Astrocyte (in vitro differentiated cells and primary cell): ENCODE results near the gene PLA2G1B. TPM values are rescaled to one million over a fixed set of nuclear protein-coding genes. Genes with fewer than 3 reads are reported as not detected.
A peak's percentile ranks its signal among the peaks of the same experiment; 100 is the strongest.

Experiments used
- DNase-seq: peaks from one replicate; pipeline ENCODE4 v3.0.0-alpha.2; 2010; ENCODE audit warnings: low read depth
- FAIRE-seq: peaks from 2 replicates; lab custom pipeline; 2011; peaks lifted over from hg19 to GRCh38; lab: Jason Lieb, UNC
- H2AFZ ChIP-seq: 2 replicates; pipeline ENCODE4 v1.6.0; 2012; ENCODE audit warnings: low read depth, low read length, inconsistent platforms
- H3K27ac ChIP-seq: 2 replicates; pipeline ENCODE4 v1.5.1; 2011; ENCODE audit warnings: low read depth, low read length, inconsistent platforms
- H3K27me3 ChIP-seq: 2 replicates; pipeline ENCODE4 v1.6.0; 2011; ENCODE audit warnings: low read length, inconsistent platforms; ENCODE audit not compliant: insufficient read depth
- H3K36me3 ChIP-seq: 2 replicates; pipeline ENCODE4 v1.5.1; 2011; ENCODE audit warnings: low read length, inconsistent platforms; ENCODE audit not compliant: insufficient read depth
- H3K4me1 ChIP-seq: 2 replicates; pipeline ENCODE4 v1.5.1; 2011; ENCODE audit warnings: low read length, inconsistent platforms; ENCODE audit not compliant: insufficient read depth
- H3K4me2 ChIP-seq: 2 replicates; pipeline ENCODE4 v1.6.0; 2012; ENCODE audit warnings: low read length, inconsistent platforms
- H3K4me3 ChIP-seq: 2 replicates; pipeline ENCODE4 v1.5.1; 2011; ENCODE audit warnings: low read depth, mild to moderate bottlenecking, low read length, inconsistent platforms; ENCODE audit not compliant: insufficient read depth
- H3K79me2 ChIP-seq: 2 replicates; pipeline ENCODE4 v1.6.0; 2012; ENCODE audit warnings: mild to moderate bottlenecking, low read length, inconsistent platforms; ENCODE audit not compliant: insufficient read depth
- H3K9ac ChIP-seq: 2 replicates; pipeline ENCODE4 v1.6.0; 2012; ENCODE audit warnings: mild to moderate bottlenecking, low read length, inconsistent platforms
- H3K9me3 ChIP-seq: 2 replicates; pipeline ENCODE4 v1.5.1; 2012; ENCODE audit warnings: low read depth, mild to moderate bottlenecking, low read length, inconsistent platforms; ENCODE audit not compliant: insufficient read depth
- H4K20me1 ChIP-seq: 2 replicates; pipeline ENCODE4 v1.6.0; 2012; ENCODE audit warnings: low read length, inconsistent platforms; ENCODE audit not compliant: insufficient read depth
- H3K27ac Mint-ChIP-seq: one replicate; pipeline ENCODE4 v1.8.0; 2021; ENCODE audit warnings: mild to moderate bottlenecking, mixed read lengths; ENCODE audit not compliant: unreplicated experiment
- H3K27me3 Mint-ChIP-seq: one replicate; pipeline ENCODE4 v1.8.0; 2021; ENCODE audit warnings: low read depth, mixed read lengths; ENCODE audit not compliant: unreplicated experiment
- H3K36me3 Mint-ChIP-seq: one replicate; pipeline ENCODE4 v1.8.0; 2021; ENCODE audit warnings: low read depth, mixed read lengths; ENCODE audit not compliant: unreplicated experiment
- H3K4me1 Mint-ChIP-seq: one replicate; pipeline ENCODE4 v1.8.0; 2021; ENCODE audit warnings: low read depth, mixed read lengths; ENCODE audit not compliant: unreplicated experiment
- H3K4me3 Mint-ChIP-seq: one replicate; pipeline ENCODE4 v1.8.0; 2021; ENCODE audit warnings: mild to moderate bottlenecking, moderate library complexity, mixed read lengths; ENCODE audit not compliant: unreplicated experiment
- H3K9me3 Mint-ChIP-seq: one replicate; pipeline ENCODE4 v1.8.0; 2021; ENCODE audit warnings: mild to moderate bottlenecking, mixed read lengths; ENCODE audit not compliant: unreplicated experiment
- EZH2 ChIP-seq: IDR thresholded peaks from 2 replicates; pipeline ENCODE4 v1.6.1; 2012; ENCODE audit warnings: mild to moderate bottlenecking, low read length, inconsistent platforms; ENCODE audit not compliant: insufficient read depth
- total RNA-seq: library from RNA; stranded (reverse); gene quantifications from 2 replicates; pipeline ENCODE4 v1.2.1, GENCODE V29; 2021
- TF ChIP-seq, protein P1 (sequence below): IDR thresholded peaks from 2 replicates; pipeline ENCODE4 v1.5.1; 2011; ENCODE audit warnings: low read depth, mild to moderate bottlenecking, inconsistent platforms, low read length, moderate library complexity; ENCODE audit not compliant: insufficient read depth

Gene PLA2G1B
- total RNA-seq, 1 donor from 2014 or later, result not detected

- FAIRE-seq (no peak), DNase-seq (no peak)
- Mint-ChIP-seq H3K27me3 (peaks cover 28% of the 10 kb centered on the region), H3K4me1 (peaks cover 16% of the 10 kb centered on the region), H3K27ac (peak overlapping the region; percentile 81), H3K36me3 (peaks cover 18% of the 10 kb centered on the region), H3K9me3 (no peaks in the 10 kb centered on the region), H3K4me3 (peak overlapping the region; percentile 86)
- TF ChIP-seq, protein P1, sequence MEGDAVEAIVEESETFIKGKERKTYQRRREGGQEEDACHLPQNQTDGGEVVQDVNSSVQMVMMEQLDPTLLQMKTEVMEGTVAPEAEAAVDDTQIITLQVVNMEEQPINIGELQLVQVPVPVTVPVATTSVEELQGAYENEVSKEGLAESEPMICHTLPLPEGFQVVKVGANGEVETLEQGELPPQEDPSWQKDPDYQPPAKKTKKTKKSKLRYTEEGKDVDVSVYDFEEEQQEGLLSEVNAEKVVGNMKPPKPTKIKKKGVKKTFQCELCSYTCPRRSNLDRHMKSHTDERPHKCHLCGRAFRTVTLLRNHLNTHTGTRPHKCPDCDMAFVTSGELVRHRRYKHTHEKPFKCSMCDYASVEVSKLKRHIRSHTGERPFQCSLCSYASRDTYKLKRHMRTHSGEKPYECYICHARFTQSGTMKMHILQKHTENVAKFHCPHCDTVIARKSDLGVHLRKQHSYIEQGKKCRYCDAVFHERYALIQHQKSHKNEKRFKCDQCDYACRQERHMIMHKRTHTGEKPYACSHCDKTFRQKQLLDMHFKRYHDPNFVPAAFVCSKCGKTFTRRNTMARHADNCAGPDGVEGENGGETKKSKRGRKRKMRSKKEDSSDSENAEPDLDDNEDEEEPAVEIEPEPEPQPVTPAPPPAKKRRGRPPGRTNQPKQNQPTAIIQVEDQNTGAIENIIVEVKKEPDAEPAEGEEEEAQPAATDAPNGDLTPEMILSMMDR, result no peak
- no peak for TF ChIP-seq EZH2
- peaks cover 6% of the 10 kb centered on the region for H3K79me2 ChIP-seq
- H3K9ac ChIP-seq, result no peak overlapping the region
- no peak overlapping the region for H2AFZ ChIP-seq
- no peaks in the 10 kb centered on the region for H3K36me3 ChIP-seq
- H3K4me2 ChIP-seq, result peak overlapping the region; percentile 82
- H3K27me3 ChIP-seq, result peaks cover 35% of the 10 kb centered on the region
- H4K20me1 ChIP-seq, result peaks cover 16% of the 10 kb centered on the region
- peaks cover 15% of the 10 kb centered on the region for H3K4me1 ChIP-seq
- H3K4me3 ChIP-seq, result no peak overlapping the region
- H3K9me3 ChIP-seq, result no peaks in the 10 kb centered on the region
- no peak overlapping the region for H3K27ac ChIP-seq
These were observed 39.3 kb upstream of the PLA2G1B start for GRCh38 chr12:120366845-120367232.

GRCh38 chr12:120366341-120366705, 38.7 kb upstream of the PLA2G1B start:
- H3K27ac ChIP-seq, result no peak overlapping the region
- H3K36me3 Mint-ChIP-seq, result peaks cover 18% of the 10 kb centered on the region
- H4K20me1 ChIP-seq, result peaks cover 16% of the 10 kb centered on the region
- H3K79me2 ChIP-seq, result peaks cover 6% of the 10 kb centered on the region
- H3K27me3 ChIP-seq, result peaks cover 31% of the 10 kb centered on the region
- DNase-seq (no peak), FAIRE-seq (no peak)
- no peaks in the 10 kb centered on the region for H3K9me3 Mint-ChIP-seq
- peaks cover 16% of the 10 kb centered on the region for H3K4me1 ChIP-seq
- peak overlapping the region; percentile 57 for H3K4me3 Mint-ChIP-seq
- H3K9ac ChIP-seq, result no peak overlapping the region
- no peaks in the 10 kb centered on the region for H3K36me3 ChIP-seq
- TF ChIP-seq, protein P1, result no peak
- TF ChIP-seq EZH2, result no peak
- H3K27me3 Mint-ChIP-seq, result peaks cover 22% of the 10 kb centered on the region
- H3K4me1 Mint-ChIP-seq, result peaks cover 16% of the 10 kb centered on the region
- H3K9me3 ChIP-seq, result no peaks in the 10 kb centered on the region
- H3K4me3 ChIP-seq, result no peak overlapping the region
- no peak overlapping the region for H2AFZ ChIP-seq
- no peak overlapping the region for H3K4me2 ChIP-seq
- peak overlapping the region; percentile 81 for H3K27ac Mint-ChIP-seq

- H3K79me2 ChIP-seq, result peaks cover 6% of the 10 kb centered on the region
These were observed 38.2 kb upstream of the PLA2G1B start for GRCh38 chr12:120365675-120366340.

More at GRCh38 chr12:120365675-120366340, 38.2 kb upstream of the PLA2G1B start:
- DNase-seq (no peak), FAIRE-seq (no peak)
- Histone ChIP-seq H3K36me3 (no peaks in the 10 kb centered on the region), H3K4me3 (no peak overlapping the region), H4K20me1 (peaks cover 16% of the 10 kb centered on the region), H3K27ac (no peak overlapping the region), H3K9me3 (no peaks in the 10 kb centered on the region), H3K27me3 (peaks cover 26% of the 10 kb centered on the region), H3K4me1 (peaks cover 18% of the 10 kb centered on the region), H3K9ac (no peak overlapping the region), H3K4me2 (no peak overlapping the region), H2AFZ (peak overlapping the region; percentile 19)
- no peak overlapping the region for H3K27ac Mint-ChIP-seq
- peaks cover 17% of the 10 kb centered on the region for H3K27me3 Mint-ChIP-seq
- peak overlapping the region; percentile 57 for H3K4me3 Mint-ChIP-seq
- TF ChIP-seq, protein P1, result no peak
- TF ChIP-seq EZH2, result no peak
- H3K4me1 Mint-ChIP-seq, result peaks cover 16% of the 10 kb centered on the region
- no peaks in the 10 kb centered on the region for H3K9me3 Mint-ChIP-seq
- H3K36me3 Mint-ChIP-seq, result peaks cover 18% of the 10 kb centered on the region
